GM21390 (cell line): ENCODE results near the gene PYGM.

Experiments
- ATAC-seq: cut with Tn5 transposase; IDR thresholded peaks from one replicate; pipeline ENCODE4 v1.9.1; 2021; ENCODE audit not compliant: unreplicated experiment

PYGM gene

DNA sequence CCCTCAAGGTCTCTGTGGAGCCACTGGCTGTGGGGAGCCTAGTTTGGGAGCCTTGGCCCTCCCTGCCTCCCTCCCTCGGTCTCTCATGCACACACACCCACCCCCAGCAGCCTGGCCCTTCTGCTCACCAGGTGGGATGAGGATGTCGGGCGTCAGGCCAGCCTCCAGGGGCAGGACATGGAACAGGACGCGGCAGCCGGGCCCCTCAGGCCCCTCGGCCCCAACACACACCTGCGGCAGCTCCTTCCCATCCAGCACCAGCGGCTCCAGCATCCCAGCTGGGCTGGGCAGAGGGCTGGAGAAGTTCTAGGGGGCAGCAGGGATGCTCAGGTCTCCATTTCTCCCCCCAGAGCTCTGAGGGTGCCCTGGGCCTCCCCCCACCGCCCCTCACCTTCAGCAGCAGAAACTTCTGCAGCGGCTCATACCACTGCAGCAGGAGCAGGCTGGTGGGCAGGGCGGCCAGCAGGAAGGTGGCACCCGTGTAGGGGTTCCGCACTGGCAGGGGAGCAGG is 32.1 kb upstream of the PYGM start:
- no peak for ATAC-seq

DNA sequence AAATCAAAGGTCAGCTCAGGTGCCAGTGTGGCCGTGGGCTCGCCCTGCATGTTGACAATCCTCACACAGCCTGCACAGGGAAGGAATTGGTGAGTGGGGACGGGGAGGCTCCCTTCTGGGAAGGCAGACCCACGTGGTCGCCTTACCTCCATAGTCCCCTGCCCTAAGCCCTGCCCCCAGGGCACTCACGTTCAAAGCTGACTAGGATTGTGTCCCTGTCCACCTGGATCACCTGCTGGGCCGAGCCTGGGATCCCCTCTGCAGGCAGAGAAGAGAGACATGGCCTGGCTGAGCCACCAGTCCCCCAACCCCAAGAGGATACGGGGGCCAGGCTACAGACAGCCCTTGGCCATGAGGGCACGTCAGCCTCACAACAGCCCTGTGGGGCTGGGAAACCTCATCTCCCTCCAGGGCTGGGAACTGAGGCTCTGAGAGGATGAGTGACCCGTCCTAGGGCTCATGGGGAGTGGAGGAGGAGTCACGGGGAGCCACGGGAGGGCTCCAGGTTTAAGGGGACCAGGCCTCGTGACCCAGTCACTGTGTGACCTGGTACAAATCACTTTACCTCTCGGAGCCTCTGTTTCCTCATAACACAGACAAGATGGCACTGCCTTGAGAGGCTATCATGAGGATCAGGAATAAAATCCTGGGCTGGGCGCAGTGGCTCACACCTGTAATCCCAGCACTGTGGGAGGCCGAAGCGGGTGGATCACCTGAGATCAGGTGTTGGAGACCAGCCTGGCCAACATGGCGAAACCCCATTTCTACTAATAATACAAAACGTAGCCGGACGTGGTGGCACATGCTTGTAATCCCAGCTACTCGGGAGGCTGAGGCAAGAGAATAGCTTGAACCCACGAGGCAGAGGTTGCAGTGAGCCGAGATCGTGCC is 30.7 kb upstream of the PYGM start:
- ATAC-seq = no peak

DNA sequence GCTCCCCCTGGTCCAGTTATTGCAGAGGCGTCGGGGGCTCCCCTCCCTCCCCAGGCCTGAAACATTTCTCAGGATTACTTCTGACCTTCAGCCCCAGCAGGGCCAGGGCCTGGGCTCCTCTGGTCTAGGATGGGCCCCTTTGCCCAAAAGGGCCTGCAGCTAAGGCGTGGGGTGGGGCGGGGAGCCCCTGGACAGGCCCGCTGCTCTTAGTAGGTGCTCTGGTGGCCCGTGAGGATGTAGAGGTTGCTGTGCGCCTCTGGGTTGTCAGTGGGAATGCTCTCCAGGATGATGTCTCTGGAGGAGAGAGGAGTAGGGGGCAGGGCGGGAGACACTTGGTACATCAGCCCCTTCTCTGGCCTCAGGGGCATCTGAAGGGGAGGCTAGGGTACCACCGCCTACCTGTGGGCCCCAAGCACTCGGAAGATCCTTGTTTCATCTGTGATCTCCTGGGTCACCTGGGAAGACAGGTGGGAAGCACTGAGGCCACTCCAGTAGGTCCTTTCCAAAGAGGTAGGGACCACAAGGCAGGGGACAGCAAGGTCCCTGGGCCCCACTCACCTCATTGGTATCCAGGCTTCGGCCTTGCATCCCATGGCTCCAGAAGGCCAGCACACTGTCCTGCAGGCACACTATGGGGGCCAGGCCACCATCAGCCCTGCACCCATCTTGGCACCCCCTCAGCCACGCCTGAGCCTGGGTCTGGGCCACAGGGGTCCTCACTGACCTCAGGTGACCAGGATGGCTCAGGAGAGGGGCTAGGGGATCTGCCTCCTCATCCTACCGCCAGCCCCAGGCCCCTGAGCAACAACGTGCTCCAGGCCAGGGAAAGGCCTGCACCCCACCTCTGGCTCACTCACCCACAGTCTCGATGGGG is 29.8 kb upstream of the PYGM start:
- ATAC-seq = no peak

DNA sequence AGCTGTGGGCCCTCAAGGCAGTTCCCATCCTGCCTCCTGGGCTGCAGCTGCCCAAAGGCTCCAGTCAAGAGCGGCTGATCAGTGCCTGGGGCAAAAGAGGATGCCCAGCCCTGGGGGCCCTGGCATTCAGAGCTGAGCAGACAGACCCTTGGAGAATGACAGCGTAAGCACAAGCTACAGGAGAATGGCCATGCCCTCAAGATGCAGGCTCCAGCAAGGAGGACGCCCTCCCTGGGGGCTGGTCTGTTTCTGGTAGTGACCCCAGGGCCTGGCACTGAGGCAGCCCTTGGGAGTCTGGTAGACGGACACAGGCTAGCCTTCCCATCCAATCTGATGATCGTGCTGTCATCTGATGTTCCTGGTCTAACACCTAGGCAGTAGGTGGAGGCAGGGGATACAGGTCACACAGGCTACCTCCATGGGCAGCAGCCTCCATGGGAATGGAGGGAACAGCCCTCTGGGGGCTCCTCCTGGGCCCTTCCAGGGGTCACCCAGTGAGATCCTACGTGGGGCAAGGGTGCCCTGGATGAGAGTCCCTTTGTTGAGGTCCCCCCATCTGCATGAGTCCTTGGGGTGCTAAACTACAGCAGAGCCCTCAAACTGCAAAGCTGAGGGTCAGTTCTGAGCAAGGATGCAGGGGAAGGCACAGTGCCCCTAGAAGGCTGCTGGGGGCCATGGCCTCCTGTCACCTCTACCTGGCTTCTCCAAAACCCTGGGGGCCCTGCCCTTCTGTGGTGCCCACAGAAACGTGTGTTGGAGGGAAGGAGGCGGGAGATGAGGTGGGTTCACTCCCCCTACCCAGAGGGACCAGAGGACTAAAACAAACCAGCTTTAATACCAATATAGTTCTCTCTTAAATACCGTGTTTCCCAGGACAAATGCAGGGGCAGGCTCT is 28.8 kb upstream of the PYGM start:
- no peak for ATAC-seq

DNA sequence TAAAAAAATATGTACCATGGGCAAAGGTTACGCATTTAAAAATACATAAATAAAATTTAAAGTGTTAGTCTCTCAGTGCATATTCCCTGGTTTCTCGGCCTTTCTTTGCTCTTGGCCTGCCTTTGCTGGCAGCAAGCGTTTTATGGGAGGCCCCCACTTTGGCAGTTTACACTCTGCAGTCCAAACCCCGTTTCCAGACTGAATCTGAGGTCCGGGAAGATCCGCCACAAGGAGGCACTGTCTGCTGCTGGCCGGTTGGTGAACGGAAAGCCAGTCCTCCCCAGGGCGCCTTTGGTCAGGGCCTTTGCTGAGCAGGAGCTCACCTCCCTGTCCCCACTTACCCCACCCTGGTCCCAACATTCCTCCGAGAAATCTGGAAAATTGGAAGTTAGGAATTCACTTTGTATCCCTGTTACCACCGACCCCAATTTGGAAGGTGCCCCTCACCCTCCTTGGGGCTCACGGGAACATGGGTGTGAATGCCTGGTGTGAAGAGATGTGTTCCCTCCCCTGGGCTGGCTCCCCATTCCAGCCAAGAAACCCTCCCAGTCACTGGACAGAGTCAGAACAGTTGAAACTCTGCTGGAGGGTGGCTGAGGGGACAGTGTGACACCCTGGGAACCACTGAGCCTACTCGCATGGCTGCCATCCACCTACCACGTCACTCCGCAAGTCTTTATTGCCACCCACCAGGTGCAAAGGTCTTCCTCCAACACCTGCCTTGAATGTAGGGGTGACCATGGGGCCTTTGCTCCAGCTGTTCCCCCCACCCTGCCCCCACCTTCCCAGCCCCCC is 27.9 kb upstream of the PYGM start:
- ATAC-seq = no peak

DNA sequence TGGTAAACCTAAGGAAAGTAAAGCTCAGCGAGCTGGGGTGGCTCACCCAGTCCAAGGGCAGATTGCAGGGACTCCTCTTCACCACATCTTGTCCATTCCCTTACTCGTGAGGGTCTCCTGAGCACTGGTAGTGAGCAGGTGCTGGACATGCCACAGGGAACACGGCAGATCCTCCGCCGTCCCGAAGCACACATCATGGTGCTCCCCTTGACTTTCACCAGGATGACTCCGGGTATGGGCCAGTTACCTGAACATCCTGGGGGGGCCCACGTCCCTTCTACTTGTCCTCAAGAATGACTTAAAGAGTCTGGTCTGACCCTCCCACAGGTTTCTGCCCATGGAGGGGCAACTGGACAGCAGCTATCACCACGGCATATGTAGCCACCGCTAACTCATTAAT is 26.5 kb upstream of the PYGM start:
- no peak for ATAC-seq

DNA sequence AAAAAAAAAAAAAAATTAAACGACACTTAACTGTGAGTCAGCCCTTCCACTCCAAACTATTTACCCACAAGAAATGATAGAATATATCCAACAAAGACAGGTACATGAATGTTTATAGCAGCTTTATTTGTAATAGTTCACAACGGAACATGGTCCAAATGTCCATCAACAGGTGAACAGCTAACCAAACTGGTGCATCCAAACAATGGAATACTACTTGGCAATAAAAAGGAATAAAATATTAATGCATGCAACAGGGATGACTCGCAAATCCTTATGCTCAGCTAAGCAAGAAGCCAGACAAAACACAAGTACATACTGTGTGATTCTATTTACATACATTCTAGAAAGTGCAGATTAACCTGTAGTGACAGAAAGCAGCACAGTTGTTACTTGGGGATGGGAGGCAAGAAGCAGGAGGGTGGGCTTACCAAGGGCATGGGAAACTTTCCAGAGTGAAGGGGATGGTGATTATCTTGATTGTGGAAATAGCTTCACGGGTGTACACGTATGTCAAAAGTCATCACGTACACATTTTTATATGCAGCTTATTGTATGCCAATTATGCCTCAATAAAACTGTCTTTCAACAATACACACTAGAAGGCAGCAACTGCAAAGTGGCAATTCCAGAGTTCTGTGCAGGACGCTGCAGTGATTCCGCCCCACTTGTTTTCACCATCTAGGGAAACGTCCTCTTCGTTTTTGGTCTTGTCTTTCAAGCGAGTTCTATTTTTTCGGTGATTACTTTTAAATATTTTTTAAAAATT is 25.2 kb upstream of the PYGM start:
- no peak for ATAC-seq

DNA sequence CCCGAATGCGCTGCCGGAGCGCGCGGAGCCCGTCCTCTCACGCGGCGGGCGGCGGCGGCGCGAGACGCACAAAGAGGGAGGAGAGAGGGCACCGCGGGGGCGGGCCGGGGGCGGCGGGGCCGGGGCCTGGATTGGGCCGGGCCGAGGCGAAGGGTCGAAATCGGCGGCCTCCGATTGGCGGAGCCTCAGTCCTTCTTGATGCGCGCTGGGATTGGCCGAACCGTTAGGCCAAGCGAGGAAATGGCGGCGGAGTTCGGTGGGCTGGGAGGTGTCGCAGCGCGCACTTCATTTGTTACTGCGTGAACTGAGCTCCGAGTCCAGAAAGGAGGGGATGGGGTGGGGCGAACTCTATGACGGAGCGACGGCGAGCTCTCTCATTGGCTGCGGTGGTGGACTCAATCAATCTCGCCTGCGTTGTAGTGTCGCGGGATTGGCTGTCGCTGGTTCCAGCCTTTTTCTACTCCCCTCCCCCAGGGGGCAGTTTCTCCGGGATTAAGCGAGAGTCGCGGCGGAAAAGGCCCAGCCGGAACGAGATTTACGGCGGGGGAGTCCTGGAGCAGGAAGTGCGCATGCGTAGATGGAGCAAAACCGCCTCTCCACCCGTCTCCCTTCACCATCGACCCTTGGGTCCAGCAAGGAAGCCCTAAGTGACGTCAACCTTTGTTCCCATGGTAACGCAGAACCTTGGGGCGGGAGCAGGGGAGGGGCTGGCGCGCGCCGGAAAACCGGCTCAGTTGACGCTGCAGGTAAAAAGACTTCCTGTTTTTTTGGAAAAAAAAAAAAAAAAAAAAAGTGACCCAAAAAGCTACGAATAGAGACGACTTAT is 18.9 kb upstream of the PYGM start, which contains the start of gene SF1:
SF1 (minus strand) TSS at position 70 of the 826 bp plus-strand sequence. CDS start 150 bp downstream, outside the sequence.
- peak; percentile 75 for ATAC-seq

DNA sequence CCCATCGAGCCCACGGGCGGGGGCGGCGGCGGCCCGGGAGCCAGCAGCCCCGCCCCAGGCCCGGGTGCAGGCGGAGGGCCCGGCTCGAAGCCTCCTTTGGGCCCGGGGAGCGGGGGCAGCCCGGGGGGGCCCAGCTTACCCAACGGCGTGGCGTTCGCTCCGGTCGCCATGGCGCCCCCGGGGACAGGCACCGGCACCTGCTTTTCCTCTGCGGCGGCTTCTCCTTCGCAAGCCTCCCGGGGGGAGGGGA is 18.4 kb upstream of the PYGM start:
- no peak for ATAC-seq

DNA sequence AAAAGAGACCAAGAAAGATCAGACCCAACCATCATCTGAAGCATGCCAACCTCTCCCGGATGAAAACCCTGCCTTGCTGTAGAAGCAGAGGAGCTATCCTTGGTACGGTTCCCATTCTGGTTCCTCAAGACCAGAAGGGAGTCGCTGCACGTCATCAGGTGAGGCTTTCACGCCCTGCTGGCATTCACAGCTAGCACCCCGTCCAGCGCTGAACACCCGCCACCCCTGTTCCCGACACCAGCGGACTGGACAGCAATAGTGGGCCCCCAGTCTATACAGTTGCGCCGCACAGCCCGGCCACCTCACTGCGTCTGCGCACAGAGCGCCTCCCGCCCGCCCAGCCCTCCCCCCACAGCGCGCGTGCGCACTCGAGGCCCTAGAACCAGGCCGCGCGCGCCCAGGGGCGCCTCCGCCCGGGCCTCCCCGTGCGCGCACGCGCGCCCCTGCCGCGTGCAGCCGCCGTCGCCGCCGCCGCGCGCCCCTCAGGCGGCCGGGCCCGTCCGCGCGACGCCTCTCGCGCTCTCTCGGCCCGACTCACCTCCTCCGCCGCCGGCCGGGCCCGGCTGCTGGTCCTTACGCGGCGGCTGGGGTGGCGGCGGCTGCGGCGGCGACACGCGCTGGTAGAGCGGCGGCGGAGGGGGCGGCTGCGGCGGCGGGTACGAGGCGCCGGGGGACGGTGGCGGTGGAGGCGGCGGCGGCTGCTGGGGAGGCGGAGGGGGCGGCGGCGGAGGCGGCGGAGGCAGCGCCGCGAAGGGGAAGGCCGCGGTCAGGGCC is 17.9 kb upstream of the PYGM start:
- ATAC-seq = peak; percentile 9

DNA sequence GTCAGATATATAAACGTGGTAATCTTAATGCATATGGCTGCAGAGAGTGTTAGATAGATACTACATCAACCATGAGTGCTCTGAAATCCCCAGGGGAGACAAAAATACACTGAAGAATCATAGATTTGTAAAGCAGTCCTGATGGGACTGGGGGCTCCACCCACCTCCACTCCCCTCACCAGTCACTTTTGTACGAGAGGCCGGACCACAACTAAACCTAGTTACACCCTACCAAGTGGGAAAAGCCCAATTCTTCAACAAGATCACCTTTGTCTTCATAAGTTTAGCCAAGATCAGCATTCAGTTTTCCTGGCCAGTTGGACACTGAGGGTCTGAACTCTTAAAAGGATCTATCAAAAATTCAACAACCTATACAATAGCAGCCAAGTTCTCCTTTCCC is 17.1 kb upstream of the PYGM start:
- no peak for ATAC-seq

DNA sequence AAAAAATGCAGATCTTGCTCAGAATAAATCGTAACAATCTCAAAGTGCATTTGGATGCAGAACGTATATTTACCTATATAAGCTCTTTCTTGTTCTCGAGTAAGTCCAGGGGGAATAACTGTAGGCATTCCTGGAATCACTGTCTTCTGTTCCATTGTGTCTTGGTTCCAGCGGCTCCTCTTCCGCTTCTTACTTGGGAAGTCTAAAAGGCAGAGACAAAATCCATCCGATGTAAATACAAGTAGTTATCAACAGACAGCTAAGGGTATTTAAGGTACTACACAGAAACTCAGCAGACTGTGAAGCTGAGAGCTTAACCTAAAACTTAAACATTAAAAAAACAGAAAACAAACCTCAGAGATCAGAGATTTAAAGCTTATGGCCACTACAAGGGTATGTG is 16.7 kb upstream of the PYGM start:
- ATAC-seq = no peak

DNA sequence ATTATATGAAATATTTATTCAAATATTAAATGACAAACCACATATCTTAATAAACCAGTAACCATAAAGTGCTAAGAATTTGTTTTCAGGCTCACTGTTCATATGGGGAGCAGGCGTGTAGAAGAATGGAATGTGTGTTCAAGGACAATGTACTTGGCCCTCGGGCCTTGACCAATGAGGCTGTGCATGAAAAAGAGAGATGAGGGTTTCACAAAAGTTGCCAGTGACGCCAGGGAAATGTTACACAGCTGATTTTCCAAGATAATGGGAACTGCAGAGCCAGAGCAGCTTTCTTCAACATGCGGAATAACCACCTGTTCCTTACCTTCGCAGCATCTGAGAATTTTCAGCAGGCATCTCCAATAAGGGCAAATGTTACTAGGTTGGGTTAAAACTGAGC is 14.4 kb upstream of the PYGM start:
- ATAC-seq = no peak

DNA sequence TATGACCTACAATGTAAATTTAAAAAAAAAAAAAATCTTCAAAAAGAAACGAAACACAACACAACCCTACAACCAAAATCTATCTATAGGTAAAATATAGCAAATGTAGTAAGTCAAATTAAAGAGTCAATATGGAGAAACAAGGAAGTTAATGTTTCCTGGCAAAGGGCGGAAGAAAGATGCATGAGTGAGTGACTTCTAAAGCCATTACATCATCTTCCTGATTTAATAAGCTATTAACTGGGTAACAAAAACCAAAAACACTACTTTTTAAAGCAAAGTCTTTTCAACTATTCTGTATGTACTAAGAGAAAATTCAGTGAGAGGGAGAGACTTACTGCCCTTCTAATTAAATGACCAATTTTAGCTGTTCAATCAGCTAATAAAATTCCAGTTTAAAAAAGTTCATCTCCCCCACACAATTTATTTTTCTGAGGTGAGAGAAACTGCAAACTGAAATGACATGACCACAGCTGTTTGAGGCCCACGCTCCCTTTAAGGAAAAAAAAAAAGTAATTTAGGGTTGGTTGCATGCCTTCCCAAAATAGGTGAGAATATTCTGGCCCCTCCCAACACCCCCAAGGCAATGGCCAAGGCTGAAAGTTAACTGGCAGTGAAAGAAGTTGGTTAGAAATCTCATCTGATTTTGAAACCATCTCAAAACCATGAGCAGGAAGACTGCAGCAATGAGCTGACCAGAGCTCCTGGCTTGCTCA is 12.7 kb upstream of the PYGM start:
- no peak for ATAC-seq

DNA sequence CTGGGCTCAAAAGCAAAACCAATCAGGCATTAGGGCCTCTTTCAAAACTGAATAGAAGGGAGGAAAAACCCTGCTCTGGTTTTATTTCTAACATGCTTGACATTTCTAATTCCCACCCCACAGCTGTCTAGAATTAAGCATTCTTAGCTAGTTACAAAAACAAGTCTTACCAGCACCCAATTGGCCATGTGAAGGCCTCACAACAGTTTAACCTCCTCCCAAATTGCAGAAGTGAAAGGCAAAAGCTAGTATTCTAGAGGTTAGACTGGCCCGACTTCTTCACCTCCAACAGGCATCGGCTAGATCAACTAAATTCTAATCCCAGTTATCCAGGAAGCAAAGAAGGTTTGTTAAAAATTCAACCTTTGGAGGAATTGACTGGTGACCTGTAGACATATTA is 12.1 kb upstream of the PYGM start:
- no peak for ATAC-seq

DNA sequence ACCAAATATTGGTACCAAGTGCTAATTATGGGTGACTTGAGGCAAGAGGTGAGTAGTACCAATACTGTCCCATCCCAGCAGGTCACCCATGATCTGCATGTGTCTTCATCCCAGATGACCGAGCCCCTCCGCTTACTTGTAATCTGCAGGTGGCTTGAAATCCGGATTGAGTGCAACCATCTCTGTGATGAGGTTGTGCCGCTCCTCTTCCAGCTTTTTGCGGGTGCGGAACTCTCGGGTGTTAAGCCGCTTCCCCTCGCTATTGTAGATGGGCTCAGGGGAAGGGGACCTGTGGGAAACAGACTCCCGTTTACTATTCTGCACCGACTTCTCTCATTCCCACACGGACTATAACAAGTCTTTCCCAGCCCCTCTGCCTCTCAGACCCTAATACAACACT is 10.3 kb upstream of the PYGM start:
- no peak for ATAC-seq

DNA sequence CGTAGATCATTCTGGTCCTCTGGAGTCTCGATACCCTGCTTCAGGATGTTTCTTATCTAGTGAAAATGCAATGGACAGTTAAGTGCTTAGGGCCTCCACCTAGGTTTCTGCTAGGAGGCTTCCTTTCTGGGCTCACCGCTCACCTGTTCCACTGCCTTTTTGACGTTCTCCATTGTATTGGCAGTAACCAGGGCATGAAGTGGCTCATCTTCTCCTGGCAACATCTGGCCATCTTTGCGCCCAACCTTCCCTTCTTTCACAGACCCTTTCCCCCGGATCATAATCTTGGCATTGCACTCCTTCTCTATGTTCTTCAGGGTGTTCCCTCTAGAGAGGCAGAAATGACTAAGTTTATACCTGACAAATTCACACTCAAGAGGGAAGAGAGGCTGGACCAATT is 9.5 kb upstream of the PYGM start:
- ATAC-seq = no peak
